ENCODE data around the gene MYO5A. TPM values are rescaled to one million over a fixed set of nuclear protein-coding genes. Genes with fewer than 3 reads are reported as not detected.
A peak's percentile ranks its signal among the peaks of the same experiment; 100 is the strongest.

Gene MYO5A
- total RNA-seq, 1 donor from 2014 or later: 19.8 TPM

DNA sequence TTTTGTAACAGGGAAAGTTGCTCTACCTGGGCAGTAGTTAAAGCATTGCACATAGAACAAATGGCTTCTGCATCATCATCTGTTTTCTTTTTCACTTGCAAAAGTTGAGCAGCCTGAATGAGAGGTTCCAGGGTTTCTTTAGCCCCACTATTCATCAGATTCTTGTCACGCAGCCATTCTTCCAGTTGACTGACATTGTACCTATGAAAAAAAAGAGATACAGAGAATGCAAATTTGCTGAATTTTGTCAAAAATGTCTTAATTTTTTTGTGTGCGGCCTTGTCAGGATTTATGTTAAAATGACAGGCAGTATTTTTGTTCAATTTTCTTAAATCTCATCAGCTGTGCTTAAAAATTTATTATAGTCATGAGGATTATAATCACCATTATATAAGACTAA, 211.7 kb downstream of the MYO5A start:
- Mint-ChIP-seq H3K27me3 (no peaks in the 10 kb centered on the region), H3K9me3 (no peaks in the 10 kb centered on the region), H3K36me3 (ENCODE audit: low read depth) (peaks cover 28% of the 10 kb centered on the region), H3K4me1 (no peaks in the 10 kb centered on the region), H3K4me3 (no peak overlapping the region), H3K27ac (no peak overlapping the region)
- DNase-seq: no peak
- intact Hi-C loops (cut with micrococcal nuclease): no loop called here

DNA sequence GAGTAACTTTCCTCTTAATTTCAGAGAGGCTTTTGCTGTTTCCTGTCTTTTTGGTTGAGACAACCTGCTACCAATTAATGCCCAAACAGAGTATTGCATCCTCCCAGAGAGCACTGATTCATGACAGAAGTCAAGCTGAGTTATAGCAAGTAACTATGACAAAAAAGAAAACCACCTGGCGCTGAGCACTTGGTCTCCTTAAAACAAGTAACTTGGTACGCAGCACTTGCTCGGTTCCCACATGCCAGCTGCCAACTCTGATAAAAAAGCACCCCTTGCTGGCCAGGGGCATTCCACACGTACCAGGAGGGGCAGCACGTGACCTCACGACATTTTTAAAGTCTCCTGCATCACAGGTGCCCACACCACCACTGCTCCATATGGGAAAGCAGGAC, 219.5 kb downstream of the MYO5A start:
- Mint-ChIP-seq H3K36me3 (ENCODE audit: low read depth) (peaks cover 18% of the 10 kb centered on the region), H3K4me1 (no peaks in the 10 kb centered on the region), H3K9me3 (no peaks in the 10 kb centered on the region), H3K4me3 (no peak overlapping the region), H3K27ac (no peak overlapping the region), H3K27me3 (no peaks in the 10 kb centered on the region)
- intact Hi-C loops (cut with micrococcal nuclease): no loop called here
- DNase-seq: no peak

- no peaks in the 10 kb centered on the region for H3K9me3 Mint-ChIP-seq
- H3K4me3 Mint-ChIP-seq: no peak overlapping the region
- H3K4me1 Mint-ChIP-seq: peaks cover 1% of the 10 kb centered on the region
- H3K36me3 Mint-ChIP-seq (ENCODE audit: low read depth): peaks cover 19% of the 10 kb centered on the region
- intact Hi-C loops (cut with micrococcal nuclease): no loop called here
- no peaks in the 10 kb centered on the region for H3K27me3 Mint-ChIP-seq
- no peak overlapping the region for H3K27ac Mint-ChIP-seq
- DNase-seq: no peak
Observed at GRCh38 chr15:52308446-52309153, 220.1 kb downstream of the MYO5A start.

- H3K4me1 Mint-ChIP-seq: peaks cover 9% of the 10 kb centered on the region
- H3K27me3 Mint-ChIP-seq: no peaks in the 10 kb centered on the region
- H3K9me3 Mint-ChIP-seq: no peaks in the 10 kb centered on the region
- no peak overlapping the region for H3K4me3 Mint-ChIP-seq
- no peak for DNase-seq
- no peak overlapping the region for H3K27ac Mint-ChIP-seq
- H3K36me3 Mint-ChIP-seq (ENCODE audit: low read depth): peaks cover 13% of the 10 kb centered on the region
- intact Hi-C loops (cut with micrococcal nuclease): no loop called here
Observed at GRCh38 chr15:52307847-52308246, 220.8 kb downstream of the MYO5A start.

GRCh38 chr15:52306270-52306669, 222.4 kb downstream of the MYO5A start:
- peaks cover 13% of the 10 kb centered on the region for H3K4me1 Mint-ChIP-seq

DNA sequence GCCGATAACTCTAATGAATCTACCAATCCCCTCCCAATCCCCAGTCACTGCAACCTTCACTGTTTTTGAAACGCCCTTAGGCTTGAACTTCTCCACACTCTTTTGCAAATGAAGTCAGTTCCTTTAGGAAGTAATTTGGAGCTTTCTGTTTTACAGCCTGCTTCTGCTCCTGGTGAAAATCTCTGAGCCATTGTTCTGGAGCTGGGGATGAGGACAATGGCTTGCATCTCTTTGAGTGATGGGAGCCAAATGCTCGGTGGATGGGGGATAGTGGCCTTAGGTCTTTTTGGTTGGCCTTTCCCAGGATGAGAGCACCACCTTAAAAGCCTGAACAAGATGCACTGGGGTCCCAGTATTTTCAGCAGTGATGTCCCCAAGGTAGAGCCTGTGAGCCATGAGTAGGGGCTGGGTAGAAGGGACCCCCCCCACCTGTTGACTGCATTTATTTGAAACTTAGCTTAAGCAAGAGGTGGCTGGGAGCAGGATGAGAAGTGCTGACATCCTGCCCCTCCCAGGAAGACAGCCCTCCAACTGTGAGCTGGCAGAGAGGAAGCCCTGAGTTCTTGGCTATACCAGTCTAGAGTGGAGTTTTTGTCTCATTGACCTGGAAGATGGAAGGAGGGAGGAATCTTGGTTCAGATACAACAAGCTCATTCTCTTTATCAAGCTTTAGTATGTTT, 225.4 kb downstream of the MYO5A start:
- DNase-seq: no peak
- intact Hi-C loops (cut with micrococcal nuclease): no loop called here
- Mint-ChIP-seq H3K27me3 (peaks cover 14% of the 10 kb centered on the region), H3K9me3 (no peaks in the 10 kb centered on the region), H3K36me3 (ENCODE audit: low read depth) (peaks cover 5% of the 10 kb centered on the region), H3K4me1 (peaks cover 13% of the 10 kb centered on the region), H3K27ac (no peak overlapping the region), H3K4me3 (no peak overlapping the region)

More at GRCh38 chr15:52306270-52306669, 222.4 kb downstream of the MYO5A start:
- Mint-ChIP-seq H3K27ac (no peak overlapping the region), H3K36me3 (ENCODE audit: low read depth) (peaks cover 9% of the 10 kb centered on the region), H3K27me3 (peaks cover under 1% of the 10 kb centered on the region), H3K4me3 (no peak overlapping the region), H3K9me3 (no peaks in the 10 kb centered on the region)
- no peak for DNase-seq
- intact Hi-C loops (cut with micrococcal nuclease): no loop called here

DNA sequence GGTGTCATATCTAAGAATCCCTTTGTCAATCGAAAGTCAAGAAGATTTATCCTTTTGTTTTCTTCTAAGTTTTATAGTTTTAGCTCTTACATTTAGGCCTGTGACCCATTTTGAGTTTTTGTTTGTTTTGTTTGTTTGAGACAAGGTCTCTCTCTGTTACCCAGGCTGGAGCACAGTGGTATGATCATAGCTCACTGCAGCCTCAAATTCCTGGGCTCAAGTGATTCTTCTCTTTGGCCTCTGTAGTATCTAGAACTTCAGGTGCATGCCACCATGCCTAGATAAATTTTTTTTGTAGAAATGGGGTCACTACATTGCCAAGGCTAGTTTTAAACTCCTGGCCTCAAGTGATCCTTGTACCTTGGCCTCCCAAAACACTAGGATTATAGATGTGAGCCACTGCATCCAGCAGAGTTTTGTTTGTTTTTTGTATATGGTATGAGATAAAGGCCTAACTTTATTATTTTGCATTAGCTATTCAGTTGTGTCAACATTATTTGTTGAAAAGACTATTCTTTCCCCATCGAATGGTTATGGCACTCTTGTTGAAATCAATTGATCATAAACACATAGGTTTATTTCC, 227.3 kb downstream of the MYO5A start:
- H3K9me3 Mint-ChIP-seq: no peaks in the 10 kb centered on the region
- no peak for DNase-seq
- H3K27me3 Mint-ChIP-seq: peaks cover 22% of the 10 kb centered on the region
- intact Hi-C loops (cut with micrococcal nuclease): no loop called here
- H3K27ac Mint-ChIP-seq: no peak overlapping the region
- H3K4me3 Mint-ChIP-seq: no peak overlapping the region
- H3K36me3 Mint-ChIP-seq (ENCODE audit: low read depth): peaks cover 5% of the 10 kb centered on the region
- peaks cover 13% of the 10 kb centered on the region for H3K4me1 Mint-ChIP-seq

GRCh38 chr15:52295421-52296001, 233.2 kb downstream of the MYO5A start, which contains the start of gene MYO5C:
Gene MYO5C, minus strand, starts transcription at chr15:52295804. Its CDS starts 168 bp downstream, at chr15:52295636.
- Mint-ChIP-seq H3K36me3 (ENCODE audit: low read depth) (no peaks in the 10 kb centered on the region), H3K27ac (no peak within 1 kb of the TSS), H3K4me1 (peaks cover 14% of the 10 kb centered on the region), H3K9me3 (no peaks in the 10 kb centered on the region), H3K4me3 (peak within 1 kb of the TSS; percentile 43), H3K27me3 (peaks cover 56% of the 10 kb centered on the region)
- DNase-seq: peak; percentile 61
- intact Hi-C loops (cut with micrococcal nuclease): no loop called here

DNA sequence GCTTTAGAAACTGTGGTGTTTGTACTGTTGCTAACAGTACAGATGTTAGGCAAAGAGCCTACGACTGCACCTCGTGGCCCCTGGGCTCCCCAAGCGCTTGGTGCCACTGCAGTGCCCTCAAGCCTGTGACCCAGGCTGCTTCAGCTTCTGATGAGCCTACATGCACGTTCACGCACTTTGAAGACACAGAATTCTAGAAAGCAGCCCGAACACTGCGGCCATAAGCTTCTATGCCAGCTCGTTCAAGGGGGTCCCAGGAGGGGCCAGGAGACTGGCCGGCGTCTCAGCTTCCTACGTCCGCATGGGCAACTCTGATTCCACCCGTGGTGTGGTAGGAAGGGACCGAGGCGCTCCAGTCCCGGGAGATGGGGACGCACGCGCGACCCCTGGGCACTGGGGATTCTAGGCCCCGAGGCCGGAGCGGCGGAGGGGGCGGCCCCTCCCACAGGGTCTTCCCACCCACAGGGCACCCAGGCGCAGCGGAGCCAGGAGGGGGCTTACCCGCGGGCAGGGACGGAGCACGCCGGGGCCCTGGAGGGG, 233.7 kb downstream of the MYO5A start:
- Mint-ChIP-seq H3K36me3 (ENCODE audit: low read depth) (no peaks in the 10 kb centered on the region), H3K27me3 (peaks cover 52% of the 10 kb centered on the region), H3K4me1 (peaks cover 17% of the 10 kb centered on the region), H3K27ac (no peak overlapping the region), H3K9me3 (no peaks in the 10 kb centered on the region), H3K4me3 (peak overlapping the region; percentile 43)
- DNase-seq: no peak
- intact Hi-C loops (cut with micrococcal nuclease): loop anchor here (5.0 kb wide), 1 partner anchor 38 kb away; no protein-coding TSS in a partner anchor

DNA sequence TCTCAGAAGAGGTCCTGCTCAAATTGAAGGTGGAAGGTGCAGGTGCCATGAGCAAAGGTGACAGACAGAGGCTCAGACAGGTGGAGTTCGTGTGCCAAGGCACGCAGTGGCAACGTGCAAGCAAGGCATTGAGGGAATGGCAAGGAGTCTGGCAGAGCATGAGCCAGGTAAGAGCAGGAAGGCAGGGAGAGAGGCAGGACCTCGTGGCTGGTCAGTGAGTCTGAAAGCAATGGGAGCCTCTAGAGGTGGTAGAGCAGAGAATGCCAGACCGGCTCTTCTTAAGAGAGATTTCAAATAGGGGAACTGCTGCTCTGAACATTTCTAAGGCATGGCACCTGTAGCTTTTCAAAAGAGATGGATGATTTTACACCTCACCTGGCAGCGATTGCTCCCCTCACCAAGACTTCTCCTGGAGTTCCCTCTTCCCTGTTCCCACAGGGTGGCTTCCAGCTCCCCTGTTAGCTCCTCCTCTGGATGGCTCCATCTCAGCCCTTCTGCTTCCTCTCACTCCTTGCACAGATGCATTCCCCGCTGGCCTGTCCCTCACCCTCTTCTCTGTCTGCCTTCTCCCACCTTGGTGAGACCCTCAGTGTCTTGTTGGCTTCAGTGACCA, 235.8 kb downstream of the MYO5A start:
- Mint-ChIP-seq H3K27ac (no peak overlapping the region), H3K4me3 (no peak overlapping the region), H3K27me3 (peaks cover 41% of the 10 kb centered on the region), H3K4me1 (peaks cover 17% of the 10 kb centered on the region), H3K36me3 (ENCODE audit: low read depth) (no peaks in the 10 kb centered on the region), H3K9me3 (no peaks in the 10 kb centered on the region)
- intact Hi-C loops (cut with micrococcal nuclease): loop anchor here (5.0 kb wide), 1 partner anchor 36 kb away; no protein-coding TSS in a partner anchor
- no peak for DNase-seq

DNA sequence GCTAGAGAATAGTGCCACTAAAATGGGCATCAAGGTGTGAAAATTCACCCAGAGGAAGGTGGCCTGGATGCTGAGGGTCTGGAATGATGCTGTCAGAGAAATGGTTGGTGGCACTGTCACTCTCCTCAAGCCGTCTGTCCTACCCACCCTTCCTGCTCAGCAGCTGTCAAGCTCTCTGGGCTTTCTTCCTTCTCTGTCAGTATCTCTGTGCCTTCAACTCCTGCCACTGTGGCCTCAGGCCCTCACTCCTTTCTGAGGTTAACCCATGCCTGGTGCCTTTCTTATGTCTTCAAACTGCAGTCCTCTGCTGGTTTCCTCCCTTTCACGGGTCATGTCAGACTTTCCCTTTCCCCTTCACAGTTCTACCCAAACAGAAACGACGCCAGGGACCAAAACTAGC, 237.5 kb downstream of the MYO5A start:
- Mint-ChIP-seq H3K9me3 (no peaks in the 10 kb centered on the region), H3K27ac (no peak overlapping the region), H3K36me3 (ENCODE audit: low read depth) (no peaks in the 10 kb centered on the region), H3K4me3 (no peak overlapping the region), H3K4me1 (peaks cover 17% of the 10 kb centered on the region), H3K27me3 (peaks cover 34% of the 10 kb centered on the region)
- intact Hi-C loops (cut with micrococcal nuclease): loop anchor here (5.0 kb wide), 1 partner anchor 34 kb away; no protein-coding TSS in a partner anchor
- DNase-seq: peak; percentile 63

DNA sequence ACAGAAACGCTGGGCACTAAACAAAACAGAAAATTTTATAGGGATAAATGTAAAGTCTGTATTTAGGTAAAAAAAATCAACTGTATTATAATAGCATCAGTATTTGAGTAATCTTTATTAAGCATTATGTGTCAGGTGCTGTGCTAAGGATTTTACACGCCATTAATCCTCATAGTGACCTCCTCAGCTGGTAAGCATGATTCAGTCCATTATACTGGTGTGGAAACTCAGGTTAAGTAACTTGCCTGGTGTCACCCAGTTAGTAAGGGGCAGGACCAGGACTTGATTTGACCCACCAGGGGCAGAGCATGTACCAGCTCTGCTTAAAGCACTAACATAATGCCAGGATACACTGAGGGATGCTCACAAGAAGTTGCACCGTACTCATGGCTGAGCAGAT, 237.9 kb downstream of the MYO5A start:
- Mint-ChIP-seq H3K4me1 (peaks cover 17% of the 10 kb centered on the region), H3K4me3 (no peak overlapping the region), H3K27ac (no peak overlapping the region), H3K9me3 (no peaks in the 10 kb centered on the region), H3K27me3 (peaks cover 32% of the 10 kb centered on the region), H3K36me3 (ENCODE audit: low read depth) (no peaks in the 10 kb centered on the region)
- intact Hi-C loops (cut with micrococcal nuclease): loop anchor here (5.0 kb wide), 1 partner anchor 33 kb away; no protein-coding TSS in a partner anchor
- no peak for DNase-seq

GRCh38 chr15:52290329-52290728, 238.4 kb downstream of the MYO5A start:
- no peak overlapping the region for H3K4me3 Mint-ChIP-seq
- DNase-seq: no peak
- H3K36me3 Mint-ChIP-seq (ENCODE audit: low read depth): no peaks in the 10 kb centered on the region
- peaks cover 17% of the 10 kb centered on the region for H3K4me1 Mint-ChIP-seq
- H3K9me3 Mint-ChIP-seq: no peaks in the 10 kb centered on the region
- peaks cover 32% of the 10 kb centered on the region for H3K27me3 Mint-ChIP-seq
- H3K27ac Mint-ChIP-seq: no peak overlapping the region
- intact Hi-C loops (cut with micrococcal nuclease): loop anchor here (5.0 kb wide), 1 partner anchor 33 kb away; no protein-coding TSS in a partner anchor

Data from activated CD4-positive, alpha-beta T cell treated with anti-CD3 and anti-CD28 coated beads, Interleukin-2, amount 10 ng/mL, durations not matched to agents 24 days and 14 days (primary cell).